ENCODE results near the gene CYP27C1. TPM values are rescaled to one million over a fixed set of nuclear protein-coding genes. Genes with fewer than 3 reads are reported as not detected.

Gene CYP27C1
- total and polyA plus RNA-seq, 10 of the 15 experiments (the other 5 are each of a cell fraction or from before 2014, with no cell fraction given): not detected

DNA sequence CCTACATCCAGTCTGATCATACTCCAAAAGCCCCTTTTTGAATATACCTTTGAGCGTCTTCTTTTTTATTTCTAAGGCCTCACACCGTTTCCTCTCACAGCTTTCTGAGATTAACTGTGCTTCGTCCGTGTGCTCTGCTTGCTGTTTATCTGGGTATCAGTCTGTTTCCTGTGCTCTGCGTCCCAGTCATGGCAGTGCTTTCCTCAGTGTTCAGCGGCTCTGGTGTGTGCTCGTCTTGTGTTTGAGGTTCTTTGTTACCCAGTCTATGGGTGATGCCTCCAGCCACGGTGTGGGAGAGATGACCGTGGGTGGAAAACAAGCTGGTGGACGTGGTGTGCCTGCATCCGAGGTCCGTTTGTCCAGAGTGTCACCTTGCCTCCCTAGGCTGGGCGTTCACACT, 79.6 kb downstream of the CYP27C1 start (continued):
- TF ChIP-seq, protein P1, sequence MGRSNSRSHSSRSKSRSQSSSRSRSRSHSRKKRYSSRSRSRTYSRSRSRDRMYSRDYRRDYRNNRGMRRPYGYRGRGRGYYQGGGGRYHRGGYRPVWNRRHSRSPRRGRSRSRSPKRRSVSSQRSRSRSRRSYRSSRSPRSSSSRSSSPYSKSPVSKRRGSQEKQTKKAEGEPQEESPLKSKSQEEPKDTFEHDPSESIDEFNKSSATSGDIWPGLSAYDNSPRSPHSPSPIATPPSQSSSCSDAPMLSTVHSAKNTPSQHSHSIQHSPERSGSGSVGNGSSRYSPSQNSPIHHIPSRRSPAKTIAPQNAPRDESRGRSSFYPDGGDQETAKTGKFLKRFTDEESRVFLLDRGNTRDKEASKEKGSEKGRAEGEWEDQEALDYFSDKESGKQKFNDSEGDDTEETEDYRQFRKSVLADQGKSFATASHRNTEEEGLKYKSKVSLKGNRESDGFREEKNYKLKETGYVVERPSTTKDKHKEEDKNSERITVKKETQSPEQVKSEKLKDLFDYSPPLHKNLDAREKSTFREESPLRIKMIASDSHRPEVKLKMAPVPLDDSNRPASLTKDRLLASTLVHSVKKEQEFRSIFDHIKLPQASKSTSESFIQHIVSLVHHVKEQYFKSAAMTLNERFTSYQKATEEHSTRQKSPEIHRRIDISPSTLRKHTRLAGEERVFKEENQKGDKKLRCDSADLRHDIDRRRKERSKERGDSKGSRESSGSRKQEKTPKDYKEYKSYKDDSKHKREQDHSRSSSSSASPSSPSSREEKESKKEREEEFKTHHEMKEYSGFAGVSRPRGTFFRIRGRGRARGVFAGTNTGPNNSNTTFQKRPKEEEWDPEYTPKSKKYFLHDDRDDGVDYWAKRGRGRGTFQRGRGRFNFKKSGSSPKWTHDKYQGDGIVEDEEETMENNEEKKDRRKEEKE (IDR thresholded peaks at IDR 0.05): no peak
- no peak for TF ChIP-seq POLR2AphosphoS5 (IDR thresholded peaks at IDR 0.05; ENCODE audit: low read length)
- TF ChIP-seq CREB1 (IDR thresholded peaks at IDR 0.05; ENCODE audit: low read depth): no peak
- no peak for TF ChIP-seq CBX5 (IDR thresholded peaks at IDR 0.05; ENCODE audit: low read depth)
- TF ChIP-seq TCF3 (IDR thresholded peaks at IDR 0.05; ENCODE audit: borderline replicate concordance, insufficient read depth, low read depth, low read length): no peak

GRCh38 chr2:127139766-127140165, 80.3 kb downstream of the CYP27C1 start:
- Histone ChIP-seq H3K27me3 (replicated peaks in 1 of 2; ENCODE audit: control insufficient read depth in 2 of 2, insufficient read depth in 2 of 2, low read length in 1 of 2) (no peaks in the 10 kb centered on the region), H3K9ac (ENCODE audit: control insufficient read depth, insufficient read depth, low read length) (no peak overlapping the region), H3K79me2 (ENCODE audit: control insufficient read depth, insufficient read depth, low read length) (no peaks in the 10 kb centered on the region), H3K27ac (ENCODE audit: control insufficient read depth, insufficient read depth) (no peak overlapping the region), H2AFZ (ENCODE audit: control insufficient read depth, low read depth, low read length) (no peak overlapping the region), H3K4me3 (no peak overlapping the region), H3K9me3 (replicated peaks; ENCODE audit: control insufficient read depth, insufficient read depth, low read length) (no peaks in the 10 kb centered on the region), H3K4me1 (ENCODE audit: control insufficient read depth, insufficient read depth, low read length) (no peaks in the 10 kb centered on the region), H3K36me3 (ENCODE audit: control insufficient read depth in 2 of 2, insufficient read depth in 2 of 2, low read length in 1 of 2) (no peaks in the 10 kb centered on the region), H3K4me2 (ENCODE audit: control insufficient read depth, insufficient read depth) (no peak overlapping the region), H4K20me1 (ENCODE audit: control insufficient read depth, insufficient read depth) (no peaks in the 10 kb centered on the region)
- ATAC-seq (no peak), FAIRE-seq (no peak), DNase-seq (ENCODE audit: low read depth, low spot score) (no peak)
- intact Hi-C loops (cut with micrococcal nuclease; ENCODE audit: unreplicated experiment): no loop called here
- ChIA-PET CTCF (interaction anchor here (1.1 to 2.1 kb wide), 5 partner anchors 9 to 163 kb away, joined by 3 to 9 read pairs (median 4); no protein-coding TSS in a partner anchor), SMC1A (ENCODE audit: uncharacterized antibody, unreplicated experiment) (interaction anchor here (1.0 to 1.9 kb wide), 3 partner anchors 10 to 30 kb away, joined by 3 to 6 read pairs (median 3); no protein-coding TSS in a partner anchor), POLR2A (no interaction called here), RAD21 (ENCODE audit: unreplicated experiment) (no interaction called here)
- BruUV-seq (replicated peaks): no TSS peak
- in situ Hi-C loops (cut with MboI): no loop called here
- TF ChIP-seq ZBED1 (IDR thresholded peaks at IDR 0.05; ENCODE audit: borderline replicate concordance): no peak
- no peak for TF ChIP-seq CHD1 (IDR thresholded peaks at IDR 0.05; ENCODE audit: low read depth, low read length)
- no peak for TF ChIP-seq POLR2A (IDR thresholded peaks at IDR 0.05; ENCODE audit: low read depth, low read length)
- TF ChIP-seq RAD51 (IDR thresholded peaks at IDR 0.05): no peak
- no peak for TF ChIP-seq ZNF274 (IDR thresholded peaks at IDR 0.05; ENCODE audit: insufficient read depth, insufficient read length)
- TF ChIP-seq CREB1 (IDR thresholded peaks at IDR 0.05; ENCODE audit: low read depth): no peak
- no peak for TF ChIP-seq TCF3 (IDR thresholded peaks at IDR 0.05; ENCODE audit: borderline replicate concordance, insufficient read depth, low read depth, low read length)
- TF ChIP-seq ELK1 (IDR thresholded peaks at IDR 0.05; ENCODE audit: low read depth, low read length): no peak
- WGBS (ENCODE audit: insufficient coverage, insufficient replicate concordance, low lambda C conversion rate, missing lambda C conversion rate): 0% methylated on average over 2 of the region's 2 CpGs
